ENCODE results near the gene SEL1L2.

The SEL1L2 gene

DNA sequence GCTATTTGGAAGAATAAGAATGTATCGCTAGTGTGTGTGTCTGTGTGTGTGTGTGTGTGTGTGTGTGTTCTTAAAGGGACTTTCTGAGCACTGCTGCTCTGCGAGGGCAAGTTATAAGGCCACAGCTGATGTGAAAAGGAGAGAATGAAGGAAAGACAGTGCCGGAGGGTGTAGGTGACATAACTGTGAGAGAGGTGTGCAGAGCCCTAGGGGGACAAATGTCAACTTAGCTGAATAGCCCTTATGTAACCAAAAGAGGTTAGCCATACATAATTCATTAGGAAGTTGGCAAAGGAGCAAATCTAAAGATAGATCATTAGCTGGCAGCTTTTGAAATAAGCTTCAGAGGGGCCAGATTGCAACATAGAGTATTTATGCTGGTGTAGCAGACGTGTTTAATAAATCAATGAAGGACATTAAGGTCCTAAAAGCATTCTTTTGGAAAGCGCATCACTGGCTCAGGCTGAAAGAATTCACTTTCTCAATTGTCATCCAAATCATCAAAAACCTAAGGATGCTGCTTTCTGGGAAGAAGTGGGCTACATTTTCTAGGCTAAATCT is 124.5 kb downstream of the SEL1L2 start:
- DNase-seq (ENCODE audit: low read depth in 2 of 2), result no peak

DNA sequence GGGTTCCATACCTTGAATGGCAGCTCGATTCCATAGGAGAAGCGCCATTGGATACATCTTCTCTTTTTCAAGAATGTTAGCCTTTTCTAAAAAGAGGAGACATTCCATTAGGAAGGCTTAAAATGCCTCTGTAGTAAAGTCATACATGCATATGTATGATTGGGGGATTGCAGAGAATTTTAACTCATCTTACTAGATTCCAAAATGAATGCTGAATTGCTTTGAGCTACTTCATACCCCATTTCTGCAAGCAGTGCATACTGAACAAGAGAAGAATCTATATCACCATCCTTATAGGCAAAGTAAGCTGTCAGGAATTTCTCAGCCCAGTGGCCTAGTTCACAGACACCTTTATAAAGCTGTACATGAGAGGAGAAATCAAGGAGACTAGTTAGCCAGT is 125.3 kb downstream of the SEL1L2 start:
- DNase-seq (ENCODE audit: low read depth in 2 of 2), result no peak

DNA sequence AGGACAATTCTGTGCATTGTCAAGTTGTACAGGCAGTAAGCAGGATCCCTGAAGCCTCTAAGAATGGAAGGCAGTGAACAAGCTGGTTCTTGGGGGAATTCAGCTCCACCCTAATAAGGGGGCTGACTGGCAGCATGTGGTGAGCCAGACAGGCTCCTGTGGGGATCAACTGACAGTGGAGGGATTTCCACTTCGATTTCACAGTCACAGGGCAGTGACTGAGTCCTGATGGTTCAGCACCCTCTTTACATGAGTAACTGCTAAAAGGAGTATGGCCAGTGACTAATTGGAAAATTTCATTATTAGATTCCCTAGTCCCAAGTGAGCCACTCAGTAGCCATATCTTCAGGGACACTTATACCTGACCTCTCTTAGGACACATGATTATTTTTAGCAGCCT is 127.2 kb downstream of the SEL1L2 start:
- DNase-seq (ENCODE audit: low read depth in 2 of 2), result no peak

DNA sequence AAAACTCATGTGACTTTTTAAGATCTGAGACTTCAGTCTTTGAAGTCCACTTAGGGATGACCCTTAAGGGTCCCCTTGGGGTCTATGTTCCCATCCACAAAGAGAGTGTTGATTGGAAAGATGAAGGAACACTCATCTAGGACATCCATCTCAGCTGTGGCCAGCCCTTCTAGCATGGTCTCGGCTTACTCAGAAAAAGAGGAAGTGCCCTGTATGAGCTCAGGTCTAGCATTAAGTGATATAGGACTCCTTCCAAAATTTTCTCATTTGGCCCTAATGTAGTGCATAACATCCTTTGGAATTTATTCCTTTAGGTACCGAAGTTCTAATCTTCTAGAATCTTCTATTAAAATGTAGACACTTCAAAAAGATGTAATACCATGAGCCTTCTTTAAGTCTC is 128.2 kb downstream of the SEL1L2 start:
- no peak for DNase-seq (ENCODE audit: low read depth in 2 of 2)

DNA sequence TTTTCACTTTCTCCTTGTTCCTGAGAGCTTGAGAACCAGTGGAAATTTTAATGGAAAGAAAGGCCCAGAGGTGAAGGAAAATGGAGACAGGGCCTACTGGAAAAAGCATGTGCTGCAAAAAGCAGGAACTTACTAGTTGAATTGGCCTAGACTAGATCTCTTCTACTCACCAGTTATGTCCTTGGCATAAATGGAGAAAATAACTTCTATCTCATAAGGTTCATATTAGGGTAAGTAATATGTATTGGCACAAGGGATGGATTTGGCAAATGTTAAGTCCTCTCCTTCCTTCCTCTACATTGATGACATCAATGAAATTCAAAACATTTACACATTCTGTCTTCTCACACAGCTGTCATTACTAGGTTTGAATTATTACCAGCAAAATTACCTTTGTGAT is 131.5 kb downstream of the SEL1L2 start:
- DNase-seq (ENCODE audit: low read depth in 2 of 2), result no peak

DNA sequence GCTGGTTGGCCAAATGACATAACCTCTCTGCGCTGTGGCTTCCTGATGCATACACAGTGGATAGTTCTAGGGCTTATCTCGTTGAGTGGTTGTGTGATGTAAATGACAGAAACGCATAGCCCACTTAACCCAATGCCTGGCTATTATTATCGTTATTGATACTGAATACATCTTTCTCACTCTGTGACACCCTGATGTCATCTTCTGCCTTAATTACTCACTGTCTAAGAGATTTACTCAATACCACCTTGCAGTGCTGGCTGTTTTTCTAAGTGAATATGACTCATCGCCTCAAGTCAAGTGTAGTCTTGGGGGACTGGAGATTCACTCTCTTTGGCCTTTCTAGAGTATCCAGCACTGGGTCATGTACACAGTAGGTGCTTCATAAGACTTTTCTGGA is 132.0 kb downstream of the SEL1L2 start:
- no peak for DNase-seq (ENCODE audit: low read depth in 2 of 2)

DNA sequence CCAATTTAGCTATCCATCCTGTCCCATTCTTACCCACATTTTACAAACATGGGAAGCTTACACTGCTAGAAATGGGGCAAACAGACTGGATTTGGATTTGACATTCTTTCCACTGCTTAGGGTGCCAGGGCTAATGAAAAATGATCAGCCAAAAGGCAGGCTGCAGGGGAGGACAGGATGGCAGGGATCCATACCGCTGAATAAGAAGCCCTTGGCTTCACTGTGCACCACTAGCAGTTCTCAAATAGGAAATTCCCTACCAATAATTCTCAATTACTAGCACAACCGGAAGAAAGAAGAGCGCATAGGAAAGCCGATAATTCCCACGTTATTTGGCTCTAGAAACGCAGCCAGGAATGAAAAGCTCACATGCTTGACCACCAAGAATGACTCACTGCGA is 132.5 kb downstream of the SEL1L2 start:
- no peak for DNase-seq (ENCODE audit: low read depth in 2 of 2)

DNA sequence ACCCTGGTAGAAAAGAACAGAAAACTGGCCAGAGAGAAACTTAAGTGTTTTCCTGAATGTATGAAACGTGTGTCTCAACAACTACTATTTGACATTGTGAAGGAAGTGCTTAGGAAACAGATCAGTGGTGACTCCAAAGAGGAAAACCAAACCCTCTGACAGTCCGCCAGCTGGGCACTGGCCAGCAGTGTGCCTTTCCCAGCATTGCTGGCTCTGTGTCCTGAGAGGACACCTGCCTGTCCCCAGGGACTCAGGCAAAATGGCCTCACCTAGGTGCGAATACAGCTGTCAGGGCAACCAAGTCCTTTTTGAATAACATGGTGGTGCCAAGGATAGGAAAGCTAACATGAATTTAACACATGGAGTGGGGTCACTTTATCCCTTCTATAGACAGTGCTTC is 133.1 kb downstream of the SEL1L2 start:
- no peak for DNase-seq (ENCODE audit: low read depth in 2 of 2)

DNA sequence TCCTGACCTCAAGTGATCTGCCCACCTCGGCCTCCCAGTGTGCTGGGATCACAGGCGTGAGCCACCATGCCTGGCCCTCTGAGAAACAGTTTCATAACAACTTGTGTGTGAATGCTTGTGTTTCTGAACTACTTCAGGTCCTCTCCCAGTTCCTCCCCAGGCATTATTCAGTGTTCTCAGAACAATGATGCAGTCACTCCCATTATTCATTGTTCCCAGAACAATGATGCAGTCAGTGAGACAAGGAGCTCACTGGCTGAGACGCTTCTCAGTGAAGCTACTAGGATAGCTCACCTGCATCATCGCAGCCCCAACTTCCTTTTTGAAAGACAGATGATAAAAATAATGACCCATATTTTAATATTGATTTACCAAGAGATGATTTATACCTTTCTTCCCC is 134.1 kb downstream of the SEL1L2 start:
- no peak for DNase-seq (ENCODE audit: low read depth in 2 of 2)

DNA sequence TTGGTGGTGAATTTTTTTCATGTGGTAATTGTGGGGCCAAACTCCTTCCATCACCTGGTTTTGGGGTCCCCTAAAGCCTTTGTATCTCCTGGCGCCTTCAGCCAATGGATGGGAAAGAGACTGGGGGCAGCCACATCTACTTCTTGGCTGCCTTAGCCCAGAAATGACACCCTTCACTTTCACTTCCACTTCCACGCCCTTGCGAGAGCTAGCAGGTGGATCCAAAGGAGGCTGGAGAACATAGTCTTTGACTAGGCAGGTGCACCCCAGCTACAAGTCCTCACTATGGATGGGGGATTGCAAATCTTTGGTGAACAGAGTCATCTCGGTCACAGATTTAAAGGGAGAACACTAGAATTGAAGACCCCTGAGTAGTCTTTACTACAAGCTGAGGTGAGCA is 134.8 kb downstream of the SEL1L2 start:
- DNase-seq (ENCODE audit: low read depth in 2 of 2), result no peak

DNA sequence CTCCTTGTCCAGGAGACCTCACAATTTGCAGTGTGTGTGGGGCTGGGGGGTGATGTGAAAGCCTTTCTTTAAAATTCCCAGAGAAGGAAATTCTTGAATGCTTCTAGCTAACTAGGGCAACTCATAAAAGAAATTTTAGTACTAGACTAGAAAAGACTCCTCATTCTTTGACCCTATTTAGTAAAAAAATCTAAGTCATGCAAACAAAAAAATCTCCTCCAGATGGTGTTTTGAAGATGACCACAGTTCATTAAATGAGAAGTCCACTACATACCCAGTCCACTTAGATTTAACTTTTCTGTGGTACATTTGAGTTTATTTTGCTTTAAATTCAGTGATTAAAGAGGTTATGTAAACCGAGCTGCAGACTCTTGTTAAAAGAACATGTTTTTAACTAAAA is 138.1 kb downstream of the SEL1L2 start:
- DNase-seq (ENCODE audit: low read depth in 2 of 2), result no peak

DNA sequence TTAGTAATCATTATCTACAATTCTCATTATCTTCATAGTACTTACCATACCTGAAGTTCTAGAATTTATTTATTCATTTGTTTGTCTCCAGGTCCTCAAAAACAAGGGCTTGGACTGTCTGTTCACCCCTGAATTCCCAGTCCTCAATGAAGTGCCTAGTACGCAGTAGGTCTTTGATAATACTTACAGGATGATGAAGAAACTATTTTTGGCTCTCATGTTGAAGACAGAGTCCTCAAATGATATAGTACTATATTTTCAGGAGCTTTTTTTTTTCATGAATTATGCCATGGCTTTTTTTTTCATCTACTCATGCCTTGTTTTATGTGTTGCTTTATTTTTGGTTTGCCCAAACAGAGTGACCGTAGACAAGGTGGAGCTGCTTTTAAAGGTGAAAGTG is 139.1 kb downstream of the SEL1L2 start:
- no peak for DNase-seq (ENCODE audit: low read depth in 2 of 2)

DNA sequence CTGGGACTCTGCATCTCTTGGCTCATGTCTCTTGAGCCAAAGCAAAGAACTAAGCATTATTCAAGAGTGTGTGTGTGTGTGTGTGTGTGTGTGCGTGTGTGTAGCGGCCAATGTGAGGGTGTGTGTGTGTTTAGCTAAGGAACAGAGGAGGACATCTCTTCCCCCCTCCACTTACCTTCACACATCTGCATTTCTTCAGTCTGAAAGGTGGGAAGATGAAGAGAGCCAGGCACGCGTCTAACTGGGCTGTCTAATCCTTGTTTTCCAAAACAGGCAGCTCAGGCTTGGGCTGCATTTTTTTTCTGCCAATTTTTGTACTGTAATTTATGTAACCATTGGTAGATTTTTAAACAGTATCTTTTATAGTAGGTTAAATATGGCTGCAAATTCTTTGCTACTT is 146.1 kb downstream of the SEL1L2 start:
- DNase-seq (ENCODE audit: low read depth in 2 of 2), result no peak

DNA sequence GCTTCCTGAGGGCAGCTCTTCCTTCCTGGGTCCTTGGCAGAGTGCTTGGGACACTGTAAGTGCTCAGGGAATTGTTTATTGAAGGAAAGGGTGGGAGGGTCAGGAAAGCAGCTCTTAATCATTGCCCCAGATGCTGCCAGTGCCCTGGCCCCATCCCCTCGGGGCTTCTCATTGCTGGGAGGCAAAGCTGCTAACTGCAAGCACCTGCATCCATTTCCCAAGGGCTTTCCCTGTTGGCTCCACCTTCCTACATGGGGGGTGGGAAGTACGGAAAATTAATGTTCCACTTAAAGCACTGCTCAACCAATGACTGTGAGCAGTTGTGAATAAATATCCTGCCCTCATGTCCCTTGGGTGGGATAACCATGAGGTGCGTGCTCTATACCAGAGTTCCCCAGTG is 149.2 kb downstream of the SEL1L2 start:
- no peak for DNase-seq (ENCODE audit: low read depth in 2 of 2)

DNA sequence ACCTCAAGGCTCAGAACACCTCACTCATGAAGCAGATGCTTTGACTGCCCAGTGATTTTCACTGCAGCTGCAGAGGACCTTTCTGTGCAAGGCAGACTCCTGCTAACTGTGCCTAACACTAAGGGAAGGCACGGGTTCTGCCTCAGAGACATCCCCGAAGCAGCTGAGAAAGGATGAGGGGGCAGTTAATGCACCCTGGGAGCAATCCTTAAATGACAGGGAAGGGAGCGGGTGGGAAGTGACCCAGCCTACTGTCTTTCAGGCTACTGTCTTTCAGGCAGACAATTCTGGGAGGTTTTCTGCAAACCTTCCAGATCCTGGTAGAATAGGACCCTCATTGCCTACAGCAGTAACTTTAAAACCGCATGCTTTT is 150.3 kb downstream of the SEL1L2 start:
- DNase-seq (ENCODE audit: low read depth in 2 of 2), result no peak

DNA sequence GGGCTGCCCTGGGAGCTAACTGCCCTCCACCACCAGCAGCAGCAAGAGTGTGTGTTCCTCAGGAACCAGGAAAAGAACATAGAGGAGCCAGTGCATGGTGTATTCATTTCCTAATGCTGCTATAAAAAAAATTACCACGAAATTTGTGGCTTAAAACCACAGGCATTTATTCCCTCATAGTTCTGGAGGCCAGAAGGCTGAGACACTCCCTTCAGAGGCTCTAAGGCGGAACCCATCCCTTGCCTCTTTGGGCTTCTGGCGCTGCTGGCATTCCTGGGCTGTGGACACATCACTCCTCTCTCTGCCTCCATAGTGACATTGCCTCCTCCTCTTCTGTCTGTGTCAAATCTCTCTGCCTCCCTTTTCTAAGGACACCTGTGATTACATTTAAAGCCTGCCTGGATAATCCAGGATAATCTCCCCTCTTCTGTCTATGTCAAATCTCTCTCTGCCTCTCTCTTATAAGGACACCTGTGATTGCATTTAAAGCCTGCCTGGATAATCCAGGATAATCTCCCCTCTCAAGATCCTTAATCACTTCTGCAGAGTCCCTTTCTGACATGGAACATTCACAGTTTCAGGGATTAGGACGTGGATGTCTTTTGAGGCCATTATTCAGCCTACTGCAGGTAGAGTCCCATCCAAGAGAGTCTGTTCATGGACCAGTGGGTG is 150.9 kb downstream of the SEL1L2 start:
- DNase-seq (ENCODE audit: low read depth in 2 of 2), result no peak

DNA sequence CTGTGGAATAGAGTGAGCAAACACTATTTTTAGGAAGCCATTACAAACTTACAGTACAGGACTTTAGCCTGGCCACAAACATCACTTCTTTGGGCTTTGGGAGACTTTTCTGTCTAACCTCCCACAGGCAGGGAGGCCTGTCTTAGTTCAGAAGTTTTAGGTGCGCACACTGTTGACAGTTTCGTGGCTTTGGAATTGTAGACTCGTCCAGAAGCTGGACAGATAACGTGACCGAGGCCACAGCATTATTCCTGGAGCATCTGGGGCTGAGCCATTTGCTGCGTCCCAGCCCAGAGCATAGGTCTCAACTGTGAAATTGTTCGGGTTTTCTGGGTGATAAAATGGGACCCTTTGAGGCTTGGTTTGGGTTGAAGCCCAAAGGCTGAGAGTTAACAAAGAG is 151.8 kb downstream of the SEL1L2 start:
- no peak for DNase-seq (ENCODE audit: low read depth in 2 of 2)

DNA sequence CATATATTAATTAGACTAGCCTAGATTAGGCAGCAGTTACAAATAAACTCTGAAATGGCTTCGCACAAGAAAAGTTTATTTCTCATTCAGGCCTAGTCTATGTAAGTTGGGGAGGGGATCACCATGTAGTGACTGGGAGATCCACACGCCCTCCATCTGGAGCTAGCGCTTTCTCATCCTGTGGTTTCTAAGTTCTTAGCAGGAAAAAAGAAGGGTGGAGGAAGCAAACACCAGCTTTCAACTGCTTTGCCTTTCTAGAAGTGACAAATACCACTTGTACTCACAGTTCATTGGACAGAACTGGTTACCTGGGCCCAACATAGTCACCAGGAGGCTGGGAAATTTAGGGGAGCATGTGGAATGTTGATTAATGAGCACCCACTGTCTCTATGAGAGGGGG is 158.9 kb downstream of the SEL1L2 start:
- no peak for DNase-seq (ENCODE audit: low read depth in 2 of 2)

DNA sequence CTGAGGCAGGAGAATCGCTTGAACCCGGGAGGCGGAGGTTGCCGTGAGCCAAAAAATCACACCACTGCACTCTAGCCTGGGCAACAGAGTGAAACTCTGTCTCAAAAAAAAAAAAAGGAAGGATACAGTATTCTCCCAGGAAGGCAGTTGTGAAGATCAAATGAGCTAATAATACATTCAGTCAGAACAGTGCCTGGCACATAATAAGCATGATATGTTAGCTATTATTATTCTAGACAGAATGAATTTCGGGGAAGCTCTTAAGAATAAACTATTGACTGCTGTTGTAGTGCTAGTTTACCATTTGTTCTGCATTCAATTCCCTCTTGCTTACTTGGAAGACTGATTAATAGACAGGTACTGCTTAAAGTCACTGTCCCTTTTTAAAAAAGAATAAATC is 164.9 kb downstream of the SEL1L2 start:
- DNase-seq (ENCODE audit: low read depth in 2 of 2), result no peak

DNA sequence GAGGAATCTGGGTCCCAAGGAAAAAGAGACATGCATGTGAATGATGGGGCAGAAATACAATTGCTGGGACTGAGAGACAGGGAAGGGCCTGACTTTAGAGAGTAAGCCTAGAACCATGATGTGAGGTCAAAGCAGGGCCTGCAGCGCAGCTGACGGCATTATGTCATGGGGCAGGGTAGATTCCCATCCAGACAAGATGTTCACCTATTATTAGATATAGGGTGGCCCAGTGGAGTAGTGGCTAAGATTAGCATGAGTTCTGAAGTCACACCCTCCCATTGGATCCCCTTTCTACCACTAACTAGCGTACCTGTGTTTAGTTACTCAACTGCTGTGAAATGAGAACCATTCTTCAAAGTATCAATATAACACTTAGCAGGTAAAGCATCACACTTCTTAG is 166.0 kb downstream of the SEL1L2 start:
- no peak for DNase-seq (ENCODE audit: low read depth in 2 of 2)

DNA sequence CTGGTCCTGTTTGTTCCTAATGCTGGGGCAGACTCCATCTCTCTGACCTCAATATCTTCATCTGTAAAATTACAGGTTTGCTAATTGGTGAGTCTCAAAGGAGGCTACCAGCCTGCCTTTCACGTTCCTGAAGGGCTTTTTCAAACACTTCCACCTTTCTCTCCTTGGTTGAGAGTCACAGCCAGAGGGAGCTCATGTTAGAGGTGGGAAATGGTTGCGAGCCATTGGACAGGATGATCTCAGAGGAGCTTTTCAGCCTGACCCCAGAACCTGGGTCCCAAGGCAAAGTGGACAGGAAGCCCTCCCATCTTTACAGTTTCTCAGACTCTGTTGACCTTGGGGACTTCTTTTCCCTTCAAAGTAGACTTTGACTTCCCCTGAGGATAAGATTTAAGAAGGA is 168.0 kb downstream of the SEL1L2 start:
- no peak for DNase-seq (ENCODE audit: low read depth in 2 of 2)

DNA sequence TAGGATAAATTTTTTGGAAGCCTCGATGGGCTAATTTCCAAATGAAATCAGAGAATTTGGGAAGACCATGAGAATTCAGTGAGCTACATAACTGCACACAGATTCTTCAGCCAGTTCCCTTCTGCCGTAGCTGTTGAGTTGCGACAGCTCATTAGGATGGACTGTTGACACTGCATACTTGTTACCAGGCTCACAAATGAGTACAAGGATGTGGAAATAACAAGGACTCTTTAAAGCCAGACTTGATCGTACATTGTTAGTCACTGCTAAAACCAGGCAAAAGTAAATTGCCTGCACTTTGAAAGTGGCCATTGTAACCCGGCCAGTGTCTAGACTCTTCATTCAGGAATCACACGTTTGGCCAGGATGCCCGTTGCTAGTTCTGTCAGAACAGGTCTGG is 168.5 kb downstream of the SEL1L2 start:
- no peak for DNase-seq (ENCODE audit: low read depth in 2 of 2)

DNA sequence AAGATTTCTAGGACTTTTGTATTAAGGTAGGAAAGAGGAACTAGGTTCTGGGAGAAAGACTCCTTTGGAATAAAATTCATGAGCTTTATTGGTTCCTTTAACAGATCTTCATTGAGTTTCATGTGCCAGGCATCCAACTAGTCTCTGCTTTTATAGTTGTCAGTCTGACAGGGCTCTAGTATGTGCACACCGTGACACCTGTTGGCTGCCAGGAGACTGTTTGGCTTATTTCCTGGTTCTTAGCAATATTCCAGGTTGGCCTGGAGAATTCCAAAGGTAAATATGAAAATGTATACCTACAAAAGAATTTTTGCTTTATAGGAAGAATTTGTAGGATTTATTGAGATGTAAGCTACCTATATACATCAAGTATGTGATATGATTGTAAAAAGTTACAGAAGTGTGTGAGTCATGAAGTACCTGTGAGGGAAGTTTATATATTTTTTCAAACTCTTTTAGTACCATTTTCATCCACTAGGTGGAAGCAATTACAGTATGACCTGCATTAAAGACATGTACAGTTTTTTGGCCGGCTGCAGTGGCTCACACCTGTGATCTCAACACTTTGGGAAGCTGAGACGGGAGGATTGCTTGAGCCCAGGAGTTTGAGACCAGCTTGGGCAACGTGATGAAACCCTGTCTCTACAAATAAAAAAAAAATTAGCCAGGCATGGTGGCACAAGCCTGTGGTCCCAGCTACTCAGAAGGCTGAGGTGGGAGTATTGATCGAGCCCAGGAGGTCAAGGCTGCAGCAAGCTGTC is 170.3 kb downstream of the SEL1L2 start:
- DNase-seq (ENCODE audit: low read depth in 2 of 2), result no peak

DNA sequence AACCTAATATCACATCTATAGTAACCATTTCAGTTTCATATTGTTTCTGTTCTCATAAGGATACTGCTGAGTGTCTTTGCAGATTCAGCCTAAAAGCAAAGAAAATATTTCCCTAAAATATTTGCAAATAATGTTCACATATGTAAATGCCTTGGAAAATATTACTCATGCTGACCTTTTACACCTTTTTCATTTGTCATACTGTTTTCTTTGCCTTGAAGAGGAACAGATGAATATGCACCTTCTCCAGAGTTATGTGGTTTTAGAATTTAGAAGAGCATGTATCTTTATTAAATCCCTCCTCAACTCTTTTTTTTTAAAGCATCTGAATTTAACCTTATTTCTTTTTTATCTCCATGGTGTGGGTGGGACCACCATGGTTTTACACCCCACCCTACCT is 173.1 kb downstream of the SEL1L2 start:
- no peak for DNase-seq (ENCODE audit: low read depth in 2 of 2)
